ENCODE measurements around the gene FRMD4A.

DNA sequence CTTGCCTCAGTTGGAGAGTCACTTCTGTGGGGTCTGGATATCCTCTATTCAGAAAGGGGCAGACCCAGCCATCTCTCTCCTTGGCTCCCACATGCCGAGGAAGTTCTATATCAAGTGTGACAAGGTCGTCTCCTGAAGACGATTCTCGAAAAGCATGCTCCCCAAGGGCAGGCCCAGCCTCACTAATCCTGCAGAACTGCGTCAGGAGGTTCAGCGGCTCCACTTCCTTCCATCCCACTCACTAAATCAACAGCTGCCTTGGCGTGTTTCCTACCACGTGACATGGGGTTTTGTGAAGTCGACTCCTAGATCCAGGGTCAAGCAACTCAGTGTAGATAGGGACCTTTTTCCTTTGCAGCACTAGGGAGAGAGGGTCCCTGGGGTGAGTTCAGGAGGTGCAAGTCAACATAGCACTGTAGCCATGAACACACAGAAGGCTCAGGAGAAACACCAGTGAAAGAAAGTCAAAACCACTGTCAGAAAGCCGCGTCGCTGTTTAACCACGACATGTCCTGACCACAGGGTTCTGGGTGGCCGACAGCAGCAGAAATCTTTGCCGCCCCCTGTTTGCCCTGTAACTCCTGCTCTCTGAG lies 587.5 kb downstream of the FRMD4A start:
- no peak for TF ChIP-seq CTCF (conservative IDR thresholded peaks at IDR 0.05; ENCODE audit: low read length)
- TF ChIP-seq EZH2phosphoT487 (IDR thresholded peaks at IDR 0.05; ENCODE audit: borderline replicate concordance, low read depth, low read length) = no peak
